Skeletal muscle satellite cell (primary cell): ENCODE data around the gene PNMA6E. TPM values are rescaled to one million over a fixed set of nuclear protein-coding genes. Genes with fewer than 3 reads are reported as not detected.

Source experiments
- H3K27me3 ChIP-seq: 2 replicates; pipeline ENCODE4 v1.7.0; 2013; ENCODE audit warnings: low read length; ENCODE audit not compliant: control insufficient read depth, insufficient read depth
- H3K36me3 ChIP-seq: 2 replicates; pipeline ENCODE4 v1.7.0; 2013; ENCODE audit warnings: mild to moderate bottlenecking, control low read depth, low read length; ENCODE audit not compliant: insufficient read depth
- H3K4me1 ChIP-seq: 2 replicates; pipeline ENCODE4 v1.7.0; 2013; ENCODE audit warnings: low read length; ENCODE audit not compliant: control insufficient read depth, insufficient read depth
- H3K4me2 ChIP-seq: 2 replicates; pipeline ENCODE4 v1.7.0; 2013; ENCODE audit warnings: mild to moderate bottlenecking, low read length
- H3K4me3 ChIP-seq: 2 replicates; pipeline ENCODE4 v1.7.0; 2013; ENCODE audit warnings: low read length
- H3K9ac ChIP-seq: 2 replicates; pipeline ENCODE4 v1.7.0; 2013; ENCODE audit warnings: mild to moderate bottlenecking, low read depth, low read length, moderate library complexity
- H3K9me3 ChIP-seq: replicated peaks from 2 replicates; pipeline ENCODE4 v1.7.0; 2013; ENCODE audit warnings: mild to moderate bottlenecking, control low read depth, low read length
- total RNA-seq: library from RNA; depleted of rRNA; stranded (reverse); fragments of >200 nt; gene quantifications from 2 replicates; pipeline ENCODE4 v1.2.3, GENCODE V29; 2012; rRNA removed

The PNMA6E gene
- total RNA-seq, result not detected in 2 replicates

DNA sequence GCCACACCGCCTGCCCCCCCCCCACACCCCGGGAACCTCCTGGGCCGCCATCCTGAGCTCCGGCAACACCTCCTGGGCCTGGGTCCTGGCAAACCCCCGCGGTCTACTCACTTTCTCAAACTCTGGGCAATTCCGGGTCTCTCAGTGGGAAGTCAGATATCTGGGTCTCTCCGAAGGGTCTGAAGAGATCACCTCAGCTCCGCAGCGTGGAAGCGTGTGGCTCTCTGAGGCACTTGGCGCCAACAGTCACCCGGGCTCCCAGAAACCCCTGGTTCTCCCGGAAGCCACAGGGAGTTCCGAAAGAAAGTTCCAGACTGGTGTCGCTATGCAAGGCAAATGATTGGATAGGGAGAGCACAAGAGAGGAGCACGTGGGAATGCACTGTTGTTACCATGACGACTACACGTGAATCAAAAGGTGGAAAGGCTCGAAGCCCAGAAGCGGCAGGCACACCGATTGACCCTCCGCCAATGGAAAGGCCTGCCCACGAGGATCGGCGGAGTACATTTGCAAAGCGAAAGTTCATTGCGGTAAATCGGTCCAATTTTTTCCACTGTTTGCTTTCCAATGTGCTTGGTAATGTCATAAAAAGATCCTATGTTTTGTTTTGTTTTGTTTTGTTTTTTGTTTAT, at the start of gene PNMA6E:
TSS of gene PNMA6E (minus strand) at position 218 of the 632 bp plus-strand sequence. CDS start 2,501 bp downstream, outside the sequence.
- no peak within 1 kb of the TSS for H3K9ac ChIP-seq
- no peak within 1 kb of the TSS for H3K4me3 ChIP-seq
- no peaks in the 10 kb centered on the region for H3K36me3 ChIP-seq
- peaks cover 4% of the 10 kb centered on the region for H3K9me3 ChIP-seq
- H3K4me2 ChIP-seq, result no peak within 1 kb of the TSS
- no peaks in the 10 kb centered on the region for H3K27me3 ChIP-seq
- no peaks in the 10 kb centered on the region for H3K4me1 ChIP-seq

DNA sequence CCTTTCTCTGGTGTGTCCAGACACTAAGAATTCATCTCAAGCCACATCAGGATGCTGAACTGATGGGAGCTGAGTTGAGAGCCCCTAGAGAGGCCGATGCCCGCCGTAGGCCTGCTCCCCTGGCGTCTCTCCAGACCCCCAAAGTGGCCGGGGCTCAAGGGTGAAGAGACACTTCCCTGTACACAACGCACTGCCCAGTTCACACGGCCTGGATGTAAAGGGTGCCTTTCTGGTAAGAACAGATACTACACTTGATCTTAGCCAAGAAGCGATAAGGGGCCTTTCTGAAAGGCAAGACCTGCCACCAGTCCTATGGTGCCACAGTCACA, 49.8 kb upstream of the PNMA6E start:
- no peaks in the 10 kb centered on the region for H3K27me3 ChIP-seq
- no peak overlapping the region for H3K4me2 ChIP-seq
- no peaks in the 10 kb centered on the region for H3K4me1 ChIP-seq
- H3K9me3 ChIP-seq, result no peaks in the 10 kb centered on the region
- H3K4me3 ChIP-seq, result no peak overlapping the region
- no peak overlapping the region for H3K9ac ChIP-seq
- no peaks in the 10 kb centered on the region for H3K36me3 ChIP-seq

DNA sequence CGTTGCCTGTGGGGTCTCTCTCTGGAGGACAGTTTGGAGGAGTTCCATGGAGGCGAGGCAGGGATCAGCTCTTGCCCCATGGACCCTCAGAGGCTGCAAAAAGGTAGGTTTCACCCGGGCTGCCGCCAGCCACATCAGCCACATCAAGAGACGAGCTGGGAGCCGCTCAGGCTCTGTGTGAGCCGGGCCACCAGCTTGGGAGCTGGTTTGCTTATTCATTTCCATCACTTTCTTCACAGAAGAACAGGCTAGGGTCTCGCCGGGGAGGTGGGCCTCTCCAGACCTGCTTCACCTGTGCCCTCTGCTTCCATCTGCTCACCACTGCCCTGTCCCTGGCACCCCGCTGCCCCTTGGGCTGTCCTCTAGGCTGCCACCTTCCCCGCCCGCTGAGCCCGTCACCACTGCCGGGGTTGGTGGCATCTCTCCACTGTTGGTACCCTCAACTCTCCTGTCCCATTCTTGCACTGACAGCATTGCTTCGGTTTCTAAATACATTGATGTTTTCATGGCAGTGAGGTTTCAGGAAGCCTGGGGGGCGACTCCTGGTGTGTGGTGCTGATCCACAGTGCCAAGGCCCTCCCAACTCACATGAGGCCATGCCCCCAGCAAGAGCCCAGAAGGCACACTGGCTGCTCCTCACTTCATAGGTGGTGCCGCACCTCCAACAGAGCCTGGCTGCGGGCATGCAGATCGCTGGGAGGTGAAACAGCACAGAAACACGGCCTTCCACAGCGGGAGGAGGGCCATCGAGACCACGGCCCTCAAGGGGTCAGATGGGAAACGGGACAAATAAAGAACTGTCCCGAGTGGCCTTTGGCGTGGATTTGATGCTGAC, 49.2 kb upstream of the PNMA6E start:
- H3K27me3 ChIP-seq, result no peaks in the 10 kb centered on the region
- no peaks in the 10 kb centered on the region for H3K9me3 ChIP-seq
- H3K36me3 ChIP-seq, result no peaks in the 10 kb centered on the region
- no peaks in the 10 kb centered on the region for H3K4me1 ChIP-seq
- H3K9ac ChIP-seq, result no peak overlapping the region
- no peak overlapping the region for H3K4me2 ChIP-seq
- H3K4me3 ChIP-seq, result no peak overlapping the region

DNA sequence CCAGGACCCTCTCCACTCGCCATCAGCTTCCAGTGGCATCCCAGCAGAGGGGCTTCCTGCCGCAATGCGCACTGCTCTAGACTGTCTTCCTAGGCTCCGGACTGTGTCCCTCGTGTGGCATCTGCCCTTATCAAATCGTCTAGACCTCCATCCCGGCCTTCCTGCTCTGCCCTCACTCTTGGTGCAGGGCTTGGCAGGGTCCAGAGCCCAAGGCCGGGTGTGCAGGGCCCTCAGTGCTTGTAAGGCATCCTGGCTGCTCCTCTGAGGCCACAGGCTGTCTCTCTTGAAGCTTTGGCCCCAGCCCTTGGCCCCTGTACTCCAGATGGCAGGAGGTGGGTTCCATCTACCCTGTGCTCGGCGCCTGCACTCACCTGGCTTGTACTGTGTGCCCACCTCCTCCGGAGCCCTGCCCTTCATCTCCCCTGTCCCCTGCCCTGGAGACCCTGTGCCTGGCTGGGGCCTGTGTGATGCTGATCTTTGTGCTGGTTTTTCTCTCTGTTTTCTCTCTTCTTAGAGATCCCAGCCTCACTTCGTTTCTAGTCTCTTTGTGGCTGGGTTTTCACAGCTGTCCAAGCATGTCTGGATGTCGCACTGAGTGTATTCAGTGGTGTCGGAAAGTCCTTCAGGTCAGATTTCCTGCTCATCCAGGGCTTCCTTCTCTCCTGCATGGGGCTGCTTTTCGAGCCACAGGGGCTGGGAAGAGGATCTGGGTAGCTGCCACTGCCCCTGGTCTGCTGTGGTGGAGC, 48.4 kb upstream of the PNMA6E start:
- no peaks in the 10 kb centered on the region for H3K4me1 ChIP-seq
- no peak overlapping the region for H3K9ac ChIP-seq
- H3K4me2 ChIP-seq, result no peak overlapping the region
- no peak overlapping the region for H3K4me3 ChIP-seq
- no peaks in the 10 kb centered on the region for H3K27me3 ChIP-seq
- no peaks in the 10 kb centered on the region for H3K36me3 ChIP-seq
- no peaks in the 10 kb centered on the region for H3K9me3 ChIP-seq

DNA sequence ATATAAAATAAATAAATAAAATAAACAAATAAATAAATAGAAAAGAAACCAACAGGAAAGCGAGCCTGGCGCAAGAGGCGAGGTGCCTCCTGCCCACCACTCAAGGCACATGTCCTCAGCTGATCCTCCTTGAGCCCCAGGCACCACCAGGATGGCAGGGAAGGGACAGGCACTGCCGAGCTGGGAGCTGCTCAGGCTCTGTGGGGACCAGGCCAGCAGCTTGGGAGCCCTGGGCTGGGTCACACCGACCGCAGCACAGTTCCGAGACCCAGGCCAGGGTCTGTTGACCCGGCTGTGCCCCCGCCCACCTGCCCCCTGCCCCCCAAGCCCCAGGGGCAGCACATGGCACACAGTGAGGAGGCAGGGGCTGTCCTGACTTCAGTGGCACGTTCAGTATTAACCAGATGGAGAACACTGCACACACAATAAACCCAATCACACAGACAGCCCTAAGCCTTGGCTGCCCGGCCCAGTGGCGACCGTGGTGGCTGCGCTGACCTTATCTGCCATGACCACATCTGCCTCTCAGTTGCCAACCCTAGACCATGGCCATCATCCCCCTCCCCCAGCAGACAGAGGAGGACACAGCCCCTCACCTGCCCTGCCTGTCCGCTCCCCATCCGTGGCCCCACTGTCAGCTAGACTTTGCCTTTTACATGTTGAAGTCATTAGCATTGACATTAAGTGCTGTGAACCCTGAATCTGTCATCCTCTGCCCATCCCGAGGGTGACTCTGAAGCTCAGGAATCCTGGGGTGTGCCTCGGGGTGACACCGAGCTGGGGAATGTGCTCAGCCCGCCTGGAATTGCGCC, 47.6 kb upstream of the PNMA6E start:
- Histone ChIP-seq H3K4me1 (no peaks in the 10 kb centered on the region), H3K9me3 (no peaks in the 10 kb centered on the region), H3K36me3 (no peaks in the 10 kb centered on the region), H3K4me2 (no peak overlapping the region), H3K27me3 (no peaks in the 10 kb centered on the region), H3K4me3 (no peak overlapping the region), H3K9ac (no peak overlapping the region)

DNA sequence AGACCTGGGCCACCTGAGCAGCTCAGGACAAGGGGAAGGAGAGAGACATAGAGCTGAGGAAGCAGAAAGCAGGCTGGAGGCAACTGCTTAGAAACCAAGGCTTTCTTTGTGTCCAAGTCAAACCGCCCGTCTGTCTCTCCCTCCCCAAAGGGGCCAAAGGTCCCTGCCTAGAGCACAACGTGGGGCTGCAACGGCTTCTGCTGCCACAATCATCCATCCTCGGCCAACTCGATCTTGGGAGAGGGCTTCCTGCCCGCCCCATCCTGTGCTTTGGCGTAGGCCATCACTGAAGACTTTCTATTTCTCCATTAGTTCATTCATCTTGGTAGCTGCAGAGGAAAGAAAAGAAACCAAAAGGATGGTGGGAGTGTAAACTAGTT, 46.4 kb upstream of the PNMA6E start:
- Histone ChIP-seq H3K4me3 (no peak overlapping the region), H3K9ac (no peak overlapping the region), H3K27me3 (no peaks in the 10 kb centered on the region), H3K4me2 (no peak overlapping the region), H3K4me1 (no peaks in the 10 kb centered on the region), H3K9me3 (no peaks in the 10 kb centered on the region), H3K36me3 (no peaks in the 10 kb centered on the region)

DNA sequence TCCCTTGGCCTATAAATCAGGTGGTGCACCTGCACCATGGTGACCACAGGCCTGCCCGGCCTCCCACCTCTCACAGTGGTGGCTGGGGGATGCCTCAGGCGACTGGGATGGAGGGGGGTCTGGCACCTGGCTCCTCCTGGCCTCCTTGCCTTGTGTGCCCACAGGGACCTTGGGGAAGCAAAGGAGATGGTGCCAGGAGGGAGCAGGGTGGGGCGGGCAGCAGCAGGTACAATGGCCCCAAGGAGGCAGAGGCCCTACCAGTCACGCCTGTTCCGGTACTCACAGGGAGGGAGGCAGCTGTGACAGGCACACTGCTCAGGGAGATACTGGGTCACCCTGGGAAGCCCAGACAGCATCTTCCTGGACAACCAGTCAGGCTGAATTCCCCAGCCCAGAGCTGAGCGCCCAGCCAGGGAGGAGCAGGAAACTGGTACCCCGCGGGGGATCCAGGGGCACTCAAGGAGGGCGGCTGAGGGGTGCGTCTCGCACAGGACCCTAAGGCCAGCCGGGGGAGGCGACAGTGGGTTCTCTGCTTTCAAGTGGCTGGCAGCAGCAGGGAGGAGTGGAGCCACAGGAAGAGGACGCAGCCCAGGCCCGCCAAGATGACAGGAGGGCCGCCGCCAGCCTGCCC, 45.9 kb upstream of the PNMA6E start:
- no peak overlapping the region for H3K4me3 ChIP-seq
- no peak overlapping the region for H3K4me2 ChIP-seq
- no peaks in the 10 kb centered on the region for H3K9me3 ChIP-seq
- H3K9ac ChIP-seq, result no peak overlapping the region
- no peaks in the 10 kb centered on the region for H3K27me3 ChIP-seq
- no peaks in the 10 kb centered on the region for H3K36me3 ChIP-seq
- H3K4me1 ChIP-seq, result no peaks in the 10 kb centered on the region

DNA sequence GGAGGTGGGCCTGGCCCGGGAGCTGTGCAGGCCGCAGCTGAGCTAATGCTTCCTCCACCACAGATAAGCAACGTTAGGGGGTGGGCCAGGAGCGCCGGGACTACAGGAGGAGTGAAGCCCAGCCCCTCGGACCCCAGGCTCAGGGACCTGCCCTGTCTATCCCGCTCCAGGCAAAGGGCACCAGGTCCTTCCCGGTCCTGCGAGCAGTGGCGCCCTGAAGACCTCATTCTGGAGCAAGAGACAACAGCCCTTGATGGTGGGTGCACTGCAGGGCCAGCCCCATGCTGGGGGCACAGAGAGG, 45.4 kb upstream of the PNMA6E start:
- H3K27me3 ChIP-seq, result no peaks in the 10 kb centered on the region
- H3K9me3 ChIP-seq, result no peaks in the 10 kb centered on the region
- no peak overlapping the region for H3K9ac ChIP-seq
- H3K4me2 ChIP-seq, result no peak overlapping the region
- H3K36me3 ChIP-seq, result no peaks in the 10 kb centered on the region
- H3K4me1 ChIP-seq, result no peaks in the 10 kb centered on the region
- no peak overlapping the region for H3K4me3 ChIP-seq

DNA sequence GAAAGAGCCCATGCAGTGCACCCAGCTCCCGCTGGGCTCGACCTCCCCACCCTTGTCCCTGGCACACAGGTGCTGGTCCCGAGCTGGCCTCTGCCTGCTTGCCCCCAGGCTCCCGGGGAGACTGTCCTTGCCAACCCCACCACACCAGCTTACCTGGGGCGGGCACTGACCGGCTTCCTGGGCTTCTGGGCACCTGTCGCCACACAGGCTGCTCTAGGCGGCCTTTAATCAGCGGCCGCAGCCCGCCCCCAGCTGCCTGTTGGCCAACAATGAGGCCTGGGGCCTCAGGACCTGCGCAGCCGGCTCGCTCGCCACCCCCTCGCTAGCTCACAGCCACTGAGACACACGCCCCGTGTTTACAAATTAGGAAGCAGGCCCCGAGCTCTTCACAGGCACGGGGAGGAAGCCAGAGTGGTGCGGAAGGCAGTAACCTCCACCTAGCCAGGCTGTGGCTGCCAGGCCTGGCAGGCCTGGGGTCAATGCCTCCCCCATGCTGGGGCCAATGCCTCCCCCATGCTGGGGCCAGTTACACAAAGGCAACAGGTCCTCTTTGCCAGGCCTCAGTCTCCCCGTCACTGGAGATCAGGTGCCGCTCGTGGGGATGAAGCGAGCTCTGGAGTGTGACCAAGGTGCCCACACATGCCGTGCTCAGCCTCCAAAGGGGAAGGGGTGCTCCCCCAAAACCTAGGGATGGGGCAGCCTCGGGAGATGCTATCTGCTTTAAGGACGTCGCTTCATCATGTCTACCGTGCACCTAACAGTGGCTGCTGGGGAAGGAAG, 44.9 kb upstream of the PNMA6E start, which contains the start of gene TREX2:
TSS of gene TREX2 (minus strand) at position 201 of the 780 bp plus-strand sequence. CDS start 626 bp downstream, outside the sequence.
- H3K36me3 ChIP-seq, result no peaks in the 10 kb centered on the region
- H3K4me2 ChIP-seq, result no peak within 1 kb of the TSS
- no peak within 1 kb of the TSS for H3K9ac ChIP-seq
- H3K4me3 ChIP-seq, result no peak within 1 kb of the TSS
- H3K9me3 ChIP-seq, result no peaks in the 10 kb centered on the region
- H3K4me1 ChIP-seq, result no peaks in the 10 kb centered on the region
- H3K27me3 ChIP-seq, result no peaks in the 10 kb centered on the region

DNA sequence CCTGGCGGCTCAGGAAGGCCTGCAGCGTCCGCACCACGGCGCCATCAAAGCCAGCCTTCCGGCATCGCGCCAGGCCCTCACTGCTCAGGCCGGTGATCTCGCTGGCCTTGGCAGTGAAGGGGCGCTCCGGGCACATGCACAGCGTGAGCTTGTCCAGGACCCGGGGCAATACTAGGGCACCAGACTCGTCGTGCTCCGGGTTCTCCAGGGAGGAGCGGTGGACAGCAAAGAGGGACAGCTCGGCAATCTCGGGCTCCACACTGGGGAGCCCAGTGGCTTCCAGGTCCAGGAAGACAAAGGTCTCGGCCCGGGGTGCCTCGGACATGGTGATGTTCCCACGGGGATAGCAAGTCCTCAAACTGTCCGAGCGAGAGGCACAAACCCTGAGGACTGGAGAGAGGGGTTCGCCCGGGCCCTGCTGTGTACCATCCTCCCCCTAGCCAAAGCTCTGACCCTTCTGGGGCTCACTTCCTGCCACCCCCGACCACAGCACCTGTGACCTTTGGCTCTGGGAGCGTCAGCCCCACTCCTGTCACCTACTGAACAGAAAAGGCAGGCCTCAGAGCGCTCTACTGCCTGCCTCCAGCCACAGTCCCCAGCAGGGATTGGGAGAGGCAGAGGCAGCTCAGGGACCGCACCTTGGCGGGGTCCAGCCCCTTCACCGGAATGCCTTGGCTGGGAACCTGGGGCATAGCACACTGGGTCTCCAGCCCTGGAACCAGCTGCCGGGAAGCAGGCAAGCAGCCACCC, 44.1 kb upstream of the PNMA6E start:
- H3K36me3 ChIP-seq, result no peaks in the 10 kb centered on the region
- no peak overlapping the region for H3K4me3 ChIP-seq

More for the DNA sequence above, 44.1 kb upstream of the PNMA6E start:
- H3K4me2 ChIP-seq, result no peak overlapping the region
- H3K27me3 ChIP-seq, result no peaks in the 10 kb centered on the region
- no peak overlapping the region for H3K9ac ChIP-seq
- no peaks in the 10 kb centered on the region for H3K4me1 ChIP-seq
- no peaks in the 10 kb centered on the region for H3K9me3 ChIP-seq
